ENCODE data around the gene TSEN15.

- TF ChIP-seq CTCF (IDR thresholded peaks at IDR 0.05 in 2 of 3, conservative IDR thresholded peaks at IDR 0.05 in 1 of 3; ENCODE audit: control insufficient read depth in 2 of 3, extremely low read depth in 1 of 3, insufficient read depth in 1 of 3, low read depth in 3 of 3, low read length in 3 of 3) (no peak), HCFC1 (IDR thresholded peaks at IDR 0.05; ENCODE audit: low read length) (no peak), EZH2 (IDR thresholded peaks at IDR 0.05; ENCODE audit: borderline replicate concordance, control insufficient read depth, low read depth, low read length) (no peak), POLR2AphosphoS5 (IDR thresholded peaks at IDR 0.05; ENCODE audit: low read length) (no peak), TARDBP (IDR thresholded peaks at IDR 0.05; ENCODE audit: borderline replicate concordance) (no peak), REST (IDR thresholded peaks at IDR 0.05; ENCODE audit: low read depth, low read length) (no peak), IKZF1 (conservative IDR thresholded peaks at IDR 0.05) (no peak)
Measured at GRCh38 chr1:184053881-184054280, 2.4 kb downstream of the TSEN15 start.
